Fibroblast of villous mesenchyme (primary cell): ENCODE results near the gene KRTAP10-1. TPM values are rescaled to one million over a fixed set of nuclear protein-coding genes. Genes with fewer than 3 reads are reported as not detected.

Source experiments
- DNase-seq: peaks from one replicate; pipeline ENCODE4 v3.0.0-alpha.2; 2010; ENCODE audit warnings: low read depth
- H3K4me3 ChIP-seq: 2 replicates; pipeline ENCODE4 v1.5.1; 2011; ENCODE audit warnings: low read depth, mild to moderate bottlenecking, low read length
- total RNA-seq: library from RNA; depleted of rRNA; stranded (reverse); fragments of >200 nt; gene quantifications from 2 replicates; pipeline ENCODE4 v1.2.3, GENCODE V29; 2012
- TF ChIP-seq, protein P1 (sequence below): IDR thresholded peaks from 2 replicates; pipeline ENCODE4 v1.5.1; 2012; ENCODE audit warnings: low read depth, mild to moderate bottlenecking, low read length; ENCODE audit not compliant: insufficient read depth

Gene KRTAP10-1
- total RNA-seq, 1 donor, result not detected

DNA sequence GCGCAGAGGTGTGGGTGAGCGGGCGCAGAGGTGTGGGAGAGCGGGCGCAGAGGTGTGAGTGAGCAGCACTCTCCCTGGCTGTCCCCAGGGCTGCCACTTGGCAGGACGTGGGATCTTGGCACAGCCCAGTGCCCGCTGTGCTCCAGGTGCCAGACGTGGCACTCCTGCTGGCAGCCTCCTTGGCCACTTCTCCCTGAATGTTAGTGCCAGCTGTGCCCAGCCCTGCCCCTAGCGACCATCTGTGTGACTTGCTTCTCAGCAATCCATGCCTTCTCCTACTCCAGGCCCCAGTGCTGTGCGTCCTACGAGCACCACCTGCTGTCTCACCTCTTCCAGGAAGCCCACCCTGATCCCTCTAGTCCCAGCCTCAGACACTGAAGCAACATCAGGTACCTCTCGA lies 30.5 kb downstream of the KRTAP10-1 start:
- H3K4me3 ChIP-seq, result no peak overlapping the region
- TF ChIP-seq, protein P1, sequence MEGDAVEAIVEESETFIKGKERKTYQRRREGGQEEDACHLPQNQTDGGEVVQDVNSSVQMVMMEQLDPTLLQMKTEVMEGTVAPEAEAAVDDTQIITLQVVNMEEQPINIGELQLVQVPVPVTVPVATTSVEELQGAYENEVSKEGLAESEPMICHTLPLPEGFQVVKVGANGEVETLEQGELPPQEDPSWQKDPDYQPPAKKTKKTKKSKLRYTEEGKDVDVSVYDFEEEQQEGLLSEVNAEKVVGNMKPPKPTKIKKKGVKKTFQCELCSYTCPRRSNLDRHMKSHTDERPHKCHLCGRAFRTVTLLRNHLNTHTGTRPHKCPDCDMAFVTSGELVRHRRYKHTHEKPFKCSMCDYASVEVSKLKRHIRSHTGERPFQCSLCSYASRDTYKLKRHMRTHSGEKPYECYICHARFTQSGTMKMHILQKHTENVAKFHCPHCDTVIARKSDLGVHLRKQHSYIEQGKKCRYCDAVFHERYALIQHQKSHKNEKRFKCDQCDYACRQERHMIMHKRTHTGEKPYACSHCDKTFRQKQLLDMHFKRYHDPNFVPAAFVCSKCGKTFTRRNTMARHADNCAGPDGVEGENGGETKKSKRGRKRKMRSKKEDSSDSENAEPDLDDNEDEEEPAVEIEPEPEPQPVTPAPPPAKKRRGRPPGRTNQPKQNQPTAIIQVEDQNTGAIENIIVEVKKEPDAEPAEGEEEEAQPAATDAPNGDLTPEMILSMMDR, result no peak
- DNase-seq, result no peak

DNA sequence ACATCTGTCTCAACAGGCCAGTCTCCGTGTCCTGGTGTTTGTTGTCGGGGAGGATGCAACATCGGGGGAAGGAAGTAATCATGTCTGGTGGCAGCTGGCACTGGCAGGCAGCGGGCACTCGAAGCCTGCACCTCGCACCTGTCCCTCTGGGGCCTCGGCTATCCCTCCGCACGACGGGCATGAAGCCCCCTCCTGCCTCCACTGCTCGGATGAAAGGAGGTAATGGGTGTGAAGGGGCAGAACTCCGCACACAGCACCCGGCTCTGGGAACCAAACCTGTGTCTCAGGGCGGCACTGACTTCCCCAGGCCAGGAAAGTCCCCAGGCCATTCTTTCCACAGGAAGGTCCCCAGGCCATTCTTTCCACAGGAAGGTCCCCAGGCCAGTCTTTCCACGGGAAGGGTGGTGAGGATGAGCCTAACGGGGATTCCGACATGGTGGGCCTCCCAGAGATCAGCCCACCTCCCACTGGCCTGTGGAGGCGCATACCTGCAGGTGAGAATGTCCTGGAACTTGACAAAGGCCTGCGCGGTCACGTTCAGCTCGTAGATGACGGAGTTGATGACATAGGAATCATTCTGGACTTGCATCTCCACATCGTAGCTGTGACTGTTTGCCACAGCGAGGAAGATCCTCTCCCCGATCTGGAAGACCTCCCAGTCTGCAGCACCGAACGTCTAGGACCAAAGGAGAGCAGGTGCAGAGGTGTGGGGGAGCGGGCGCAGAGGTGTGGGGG lies 31.1 kb downstream of the KRTAP10-1 start:
- TF ChIP-seq, protein P1, result no peak
- DNase-seq, result no peak
- no peak overlapping the region for H3K4me3 ChIP-seq

DNA sequence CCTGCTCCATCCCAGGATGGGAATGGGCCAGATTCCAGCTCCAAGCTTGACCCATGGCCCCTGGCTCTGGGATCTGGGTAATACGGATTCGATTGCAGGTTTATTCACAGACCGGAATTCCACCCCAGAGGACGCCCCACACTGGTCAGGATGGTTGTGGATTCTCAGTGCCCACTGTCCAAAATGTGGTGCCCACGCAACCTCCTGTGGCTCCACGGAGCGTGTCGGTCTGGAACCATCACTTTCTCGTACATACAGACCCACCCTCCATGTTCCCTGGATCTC lies 31.6 kb downstream of the KRTAP10-1 start:
- TF ChIP-seq, protein P1, result no peak
- H3K4me3 ChIP-seq, result no peak overlapping the region
- DNase-seq, result no peak

DNA sequence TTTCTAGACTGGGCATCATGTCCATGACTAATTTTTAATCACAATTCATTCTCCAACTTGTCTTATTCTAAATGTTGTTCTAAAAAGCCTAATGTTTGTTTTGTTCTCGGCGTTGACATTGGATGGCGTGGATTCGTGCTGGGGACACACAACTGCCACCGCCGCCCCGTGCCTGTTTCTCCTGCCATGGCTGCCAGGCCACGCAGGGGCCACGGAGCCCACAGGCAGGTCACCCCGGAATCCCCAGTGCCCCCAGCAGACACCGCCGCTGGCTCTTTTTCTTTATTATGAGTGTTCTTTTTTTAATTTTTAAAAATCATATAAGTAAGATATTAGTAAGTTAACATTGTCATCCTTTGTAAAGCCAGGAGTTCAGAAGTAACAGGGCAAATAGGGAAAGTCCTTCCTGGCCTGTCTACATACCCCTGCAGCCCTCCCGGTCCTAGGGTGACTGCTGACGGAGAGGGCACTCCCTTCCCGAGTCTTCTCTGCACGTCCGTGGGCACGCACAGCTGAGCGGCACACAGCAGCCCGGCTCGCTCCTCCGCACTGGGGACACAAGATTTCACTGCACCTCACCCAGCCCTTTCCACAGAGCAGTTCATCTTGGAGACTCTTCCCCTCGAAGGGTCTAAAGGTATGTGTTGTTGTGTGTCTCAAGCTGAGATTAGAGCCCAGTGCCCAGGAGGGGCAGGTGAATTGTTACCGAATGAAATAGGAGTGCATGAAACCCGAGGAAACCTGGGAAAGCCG lies 32.1 kb downstream of the KRTAP10-1 start:
- no peak for DNase-seq
- no peak overlapping the region for H3K4me3 ChIP-seq
- TF ChIP-seq, protein P1, result no peak

DNA sequence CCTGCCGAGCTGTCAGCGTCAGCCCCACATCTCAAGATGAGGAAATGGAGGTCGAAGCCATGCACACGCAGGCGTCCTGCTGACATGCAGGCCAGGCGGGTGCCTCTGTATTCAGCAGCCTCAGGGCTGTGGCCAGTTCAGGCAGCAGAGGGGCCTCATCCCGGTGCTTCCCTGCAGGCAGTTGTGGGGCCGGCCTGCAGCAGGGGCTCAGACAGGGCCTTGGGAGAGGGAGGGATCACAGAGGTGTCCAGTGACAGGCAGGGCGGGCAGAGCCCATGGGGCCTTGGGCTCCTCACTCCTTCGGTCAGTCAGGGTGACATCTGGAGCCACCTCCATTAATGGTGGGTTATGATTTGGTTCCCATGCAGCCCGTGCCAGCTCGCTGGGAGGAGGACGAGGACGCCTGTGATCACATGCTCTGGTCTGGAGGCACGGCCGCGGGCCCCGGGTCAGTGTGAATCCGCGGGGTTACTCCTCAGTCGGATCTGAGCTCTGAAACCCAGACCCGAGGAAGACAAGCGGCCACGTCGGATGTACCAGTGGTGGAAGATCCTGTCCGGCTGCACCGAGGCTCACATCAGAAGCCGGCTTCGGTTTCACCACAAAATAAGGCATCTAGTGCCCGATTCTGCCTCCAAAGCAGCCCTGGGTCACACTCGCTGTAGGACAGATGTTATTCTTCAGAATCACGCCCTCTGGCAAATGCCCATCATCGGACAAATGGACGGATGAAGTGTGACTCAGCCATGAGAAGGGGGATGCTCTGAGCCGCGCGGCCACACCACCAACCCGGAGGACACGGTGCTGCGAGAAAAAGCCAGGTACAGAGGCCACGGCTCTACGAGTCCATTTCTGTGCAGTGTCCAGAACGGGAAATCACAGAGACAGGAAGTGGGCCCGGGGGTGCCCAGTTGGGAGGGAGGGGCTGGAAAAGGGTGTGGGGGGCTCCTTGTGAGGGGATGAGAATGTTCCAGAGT lies 33.4 kb downstream of the KRTAP10-1 start:
- TF ChIP-seq, protein P1, result no peak
- no peak overlapping the region for H3K4me3 ChIP-seq
- DNase-seq, result no peak

DNA sequence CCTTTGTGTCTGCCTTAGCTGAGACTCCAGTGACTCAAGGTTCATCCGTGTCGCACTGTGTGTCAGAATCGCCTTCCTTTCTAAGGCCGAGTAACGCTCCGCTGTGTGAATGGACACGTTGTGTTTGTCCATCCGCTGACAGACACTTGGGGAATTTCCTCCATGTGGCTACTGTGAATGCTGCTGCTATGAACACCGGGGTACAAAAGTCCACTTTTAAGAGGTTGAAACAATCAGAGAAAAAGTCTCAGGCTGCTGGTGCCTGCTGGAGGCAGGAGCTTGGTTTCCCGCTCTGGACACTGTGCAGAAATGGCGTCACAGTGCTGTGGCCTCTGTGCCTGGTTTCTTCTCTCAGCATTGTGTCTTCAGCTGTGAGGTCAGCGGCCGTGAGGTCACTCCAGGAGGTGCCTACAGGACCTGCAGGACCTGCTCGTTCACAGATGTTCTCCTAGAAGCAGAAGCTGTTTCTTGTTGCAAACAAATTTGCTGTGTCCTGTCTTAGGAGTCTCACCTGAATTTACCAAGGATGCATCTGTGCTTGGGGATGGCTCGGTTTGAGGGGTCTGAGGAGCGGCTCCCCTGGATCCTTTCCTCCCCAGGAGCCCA lies 34.2 kb downstream of the KRTAP10-1 start:
- TF ChIP-seq, protein P1, result no peak
- H3K4me3 ChIP-seq, result no peak overlapping the region
- DNase-seq, result no peak
